ELF-1 (cell line): Measurements from ENCODE around the gene MYO9A.
"Not testable (repeated sequence)": the region's sequence is repeated elsewhere in the genome, so short reads cannot be mapped to it uniquely, and the experiment has no call there.

Source experiments
- DNase-seq: peaks from one replicate; pipeline ENCODE4 v3.0.0-alpha.2; 2016; ENCODE audit warnings: low read depth, low spot score

Gene MYO9A

DNA sequence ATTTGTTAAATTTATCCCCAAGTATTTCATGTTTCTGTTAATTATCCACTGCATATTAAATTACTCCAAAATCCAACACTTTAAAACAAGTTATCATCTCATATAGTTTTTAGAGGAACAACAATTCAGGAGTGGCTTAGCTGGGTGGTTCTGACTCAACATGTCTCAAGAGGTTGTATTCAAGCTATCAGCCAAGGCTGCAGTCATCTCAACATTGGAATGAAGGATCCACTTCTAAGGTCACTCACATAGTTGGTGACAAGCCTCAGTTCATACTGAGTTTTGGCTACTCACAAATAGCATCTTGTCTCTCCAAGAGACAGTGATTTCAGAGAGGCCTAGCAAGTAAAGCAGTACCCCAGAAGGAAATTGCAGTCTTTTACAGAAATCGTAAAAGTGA is 172.9 kb downstream of the MYO9A start:
- DNase-seq: no peak

DNA sequence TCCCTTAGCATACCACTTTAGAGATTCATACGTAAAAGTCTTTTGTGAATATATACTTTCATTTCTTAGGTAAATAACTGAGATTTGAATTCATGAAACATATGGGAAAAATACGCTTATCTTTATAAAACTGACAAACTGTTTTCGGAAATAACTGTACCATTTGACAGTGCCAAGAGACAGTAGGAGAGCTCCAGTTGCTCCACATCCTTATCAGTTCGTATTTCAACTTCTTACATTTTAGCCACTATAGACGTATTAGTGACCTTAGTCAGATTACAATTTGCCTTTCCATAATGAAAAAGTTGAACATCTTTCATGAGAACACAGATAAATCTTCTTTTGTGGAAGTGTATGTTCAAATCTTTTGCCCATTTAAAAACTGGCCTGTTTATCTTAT is 174.1 kb downstream of the MYO9A start:
- DNase-seq: no peak

- DNase-seq: no peak
These were observed 177.9 kb downstream of the MYO9A start for GRCh38 chr15:71939981-71940588.

GRCh38 chr15:71937650-71938311 is 180.2 kb downstream of the MYO9A start:
- DNase-seq: no peak

- no peak for DNase-seq
These were observed 183.5 kb downstream of the MYO9A start for GRCh38 chr15:71934446-71934845.

DNA sequence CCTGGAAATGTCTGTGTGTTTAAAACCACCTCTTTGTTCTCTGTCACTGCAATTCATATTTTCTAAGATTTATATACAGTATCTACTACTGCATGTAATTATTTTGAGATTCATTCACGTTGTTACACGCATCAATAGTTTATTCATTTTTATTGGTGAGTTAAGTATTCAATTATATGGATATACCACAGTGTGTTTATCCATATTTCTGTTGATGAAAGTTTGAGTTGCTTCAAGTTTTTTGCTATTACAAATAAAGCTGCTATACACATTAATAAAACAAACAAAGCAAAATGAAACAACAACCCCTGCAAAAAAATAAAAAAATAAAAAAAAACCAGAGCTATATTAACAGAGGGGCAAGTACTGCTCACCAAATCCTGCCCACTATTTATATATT is 185.3 kb downstream of the MYO9A start:
- no peak for DNase-seq

- no peak for DNase-seq
These were observed 186.7 kb downstream of the MYO9A start for GRCh38 chr15:71931261-71931660.

GRCh38 chr15:71925145-71925544 is 192.8 kb downstream of the MYO9A start:
- no peak for DNase-seq

GRCh38 chr15:71921191-71921590 is 196.8 kb downstream of the MYO9A start:
- no peak for DNase-seq

DNA sequence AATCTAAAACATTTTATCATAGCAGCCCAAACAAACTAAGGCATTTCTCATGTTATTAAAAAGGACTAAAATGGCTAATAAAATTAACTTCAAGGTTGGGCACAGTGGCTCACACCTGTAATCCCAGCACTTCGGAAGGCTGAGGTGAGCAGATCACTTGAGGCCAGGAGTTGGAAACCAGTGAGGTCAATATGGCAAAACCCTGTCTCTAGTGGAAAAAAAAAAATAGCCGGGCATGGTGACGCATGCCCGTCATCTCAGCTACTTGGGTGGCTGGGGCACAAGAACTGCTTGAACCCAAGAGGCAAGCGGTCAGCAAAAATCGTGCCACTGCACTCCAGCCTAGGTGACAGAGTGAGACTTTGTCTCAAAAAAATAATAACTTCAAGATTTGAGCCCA is 197.4 kb downstream of the MYO9A start:
- DNase-seq: no peak

- no peak for DNase-seq
These were observed 201.1 kb downstream of the MYO9A start for GRCh38 chr15:71916834-71917233.

DNA sequence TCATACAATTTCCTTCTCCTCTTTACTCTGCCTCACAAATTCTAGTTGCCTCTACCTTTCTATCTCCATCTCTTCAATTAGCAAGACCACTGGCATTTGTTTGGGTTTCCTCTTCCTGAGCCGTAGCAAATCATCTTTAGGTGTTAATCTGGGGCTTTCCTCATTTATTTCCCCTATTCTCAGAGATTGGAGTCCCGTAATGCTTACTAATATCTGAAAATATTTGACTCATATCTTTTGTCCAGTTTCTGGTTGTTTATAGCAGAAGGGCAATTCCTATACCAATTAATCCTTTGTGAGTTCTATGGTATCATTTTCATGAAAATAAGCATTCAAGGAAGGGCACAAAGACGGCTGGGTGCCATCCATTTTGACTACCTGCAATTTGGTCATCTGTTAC is 203.9 kb downstream of the MYO9A start:
- no peak for DNase-seq

GRCh38 chr15:71899674-71900073 is 218.3 kb downstream of the MYO9A start:
- no peak for DNase-seq

- DNase-seq: no peak
These were observed 224.3 kb downstream of the MYO9A start for GRCh38 chr15:71893691-71894090.

GRCh38 chr15:71892335-71892734 is 225.6 kb downstream of the MYO9A start:
- no peak for DNase-seq

DNA sequence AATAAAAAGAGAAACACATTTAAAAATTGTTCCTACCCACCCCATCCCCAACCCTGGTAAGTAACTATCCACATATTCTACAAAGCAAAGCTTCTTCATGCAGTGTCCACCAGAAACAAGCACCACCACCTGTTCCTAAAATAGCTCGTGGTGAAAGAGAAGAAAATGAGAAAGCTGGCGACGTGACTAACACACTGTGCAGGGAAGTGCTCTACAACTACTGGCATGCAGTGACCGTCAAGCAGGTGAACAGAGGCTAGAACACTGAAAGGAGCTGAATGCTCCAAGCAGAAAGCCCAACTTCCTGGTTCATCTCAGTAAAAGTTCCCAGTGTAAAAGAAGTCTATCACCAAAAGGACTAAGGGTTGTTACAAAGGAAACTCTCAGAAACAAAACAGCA is 226.9 kb downstream of the MYO9A start:
- DNase-seq: no peak

DNA sequence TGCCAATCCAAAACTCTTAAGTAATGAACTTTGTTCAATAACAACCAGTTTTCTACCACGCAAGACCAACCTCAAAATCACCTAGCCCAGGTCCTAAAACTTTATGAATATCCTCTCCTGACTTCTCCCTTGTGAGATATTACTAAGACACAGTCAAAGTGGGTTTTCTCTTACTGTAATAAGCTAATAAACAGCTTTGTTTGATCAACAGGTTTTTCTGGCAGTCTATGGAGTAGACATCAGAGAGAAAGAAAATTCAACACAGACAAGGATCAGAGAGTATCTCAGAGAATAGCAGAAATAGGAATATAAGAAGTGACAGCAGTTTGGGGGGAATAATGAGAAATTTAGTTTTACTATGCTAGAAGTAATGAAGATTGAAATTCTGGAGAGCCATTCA is 228.0 kb downstream of the MYO9A start:
- DNase-seq: no peak

- no peak for DNase-seq
These were observed 228.6 kb downstream of the MYO9A start for GRCh38 chr15:71889385-71889784.

DNA sequence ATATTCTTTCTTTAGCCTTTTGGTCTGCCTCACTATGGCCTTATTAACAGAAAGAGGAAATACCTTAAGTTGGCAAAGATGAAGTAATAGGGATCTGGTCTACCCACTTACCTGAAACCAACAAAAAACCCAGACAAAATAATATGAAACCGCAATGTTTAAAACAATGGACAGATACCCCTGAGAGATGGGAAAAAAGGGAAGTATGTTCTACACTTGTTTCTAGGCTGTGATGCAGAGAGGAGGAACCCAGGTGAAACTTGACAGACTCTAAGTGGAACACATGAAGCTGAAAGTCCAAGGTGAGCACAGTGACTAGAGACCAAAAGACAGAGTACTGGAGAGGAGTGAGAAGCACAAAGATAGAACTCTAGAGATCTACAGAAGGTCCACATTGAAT is 229.2 kb downstream of the MYO9A start:
- DNase-seq: no peak

DNA sequence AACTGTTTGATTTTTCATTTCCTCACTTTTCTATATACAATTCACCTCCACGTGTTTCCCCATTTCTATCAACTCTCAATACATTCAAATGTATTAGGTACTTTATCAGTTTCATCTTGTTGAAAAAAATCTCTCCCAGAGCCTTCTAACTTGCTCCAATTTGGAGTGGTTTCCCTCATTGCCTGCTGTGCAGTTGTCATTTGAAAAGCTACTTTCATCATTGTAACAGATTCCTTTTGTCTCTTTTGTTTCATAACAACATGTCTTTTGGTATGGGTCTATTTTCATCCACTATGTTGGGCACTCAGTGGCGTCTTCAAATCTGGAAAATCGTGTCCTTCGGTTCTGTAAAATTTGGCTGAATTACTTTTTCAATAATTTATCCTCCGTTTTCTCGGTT is 232.6 kb downstream of the MYO9A start:
- no peak for DNase-seq

DNA sequence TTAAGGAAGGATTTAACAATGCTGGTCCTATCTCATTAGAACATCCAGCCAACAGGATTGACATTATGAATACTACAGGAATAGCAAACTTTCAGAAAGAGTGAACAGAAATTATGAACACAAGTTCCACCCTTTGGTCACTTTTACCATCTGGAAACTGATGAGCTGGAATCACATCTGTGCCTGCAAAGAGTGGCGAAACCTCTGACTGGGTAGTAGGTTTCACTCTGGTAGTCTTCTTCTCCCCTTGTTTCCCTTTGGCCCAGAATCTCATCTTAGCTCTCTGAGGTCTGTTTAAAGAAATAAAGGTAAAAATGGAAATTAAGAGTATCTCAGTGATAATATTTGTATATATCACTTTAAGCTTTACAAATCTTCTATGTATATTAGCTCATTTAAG is 234.5 kb downstream of the MYO9A start:
- DNase-seq: no peak

DNA sequence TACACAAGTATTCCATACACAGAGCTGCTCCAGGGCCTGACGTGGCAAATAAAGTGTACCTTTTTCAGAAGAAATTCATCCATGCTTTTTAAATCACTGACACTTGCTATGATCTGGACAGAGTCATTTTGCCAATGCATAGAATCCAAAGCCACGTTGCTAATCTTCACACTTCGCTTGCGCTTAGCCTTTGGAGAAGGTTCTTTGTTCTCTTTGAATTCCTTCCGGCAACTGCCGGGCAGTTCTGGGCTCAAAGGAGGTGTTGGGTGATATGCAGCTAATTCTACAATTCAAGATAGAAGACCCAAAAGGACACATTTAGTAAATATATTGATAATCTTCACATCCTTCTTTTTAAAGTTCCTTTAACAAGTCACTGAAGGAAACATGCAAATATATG is 237.7 kb downstream of the MYO9A start:
- no peak for DNase-seq

DNA sequence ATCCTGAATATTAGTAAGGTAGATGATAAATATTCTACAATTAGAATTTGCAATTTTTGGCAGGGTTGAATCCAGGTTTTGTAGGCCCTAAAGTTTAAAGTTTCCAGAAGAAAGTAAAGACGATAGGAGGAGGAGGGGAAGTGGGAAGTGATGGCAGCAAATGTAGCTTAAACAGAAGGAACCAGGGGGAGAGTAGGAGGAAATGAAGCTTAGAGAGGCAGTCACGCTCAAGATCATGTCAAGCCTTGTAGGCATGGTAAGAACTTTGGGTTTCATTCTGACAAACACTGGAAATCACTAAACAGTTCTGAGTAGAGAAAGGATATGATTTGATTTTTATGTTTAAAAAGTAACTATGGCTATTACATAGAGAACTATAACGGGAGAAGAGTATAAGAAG is 243.7 kb downstream of the MYO9A start:
- DNase-seq: no peak

GRCh38 chr15:71858232-71858631 is 259.7 kb downstream of the MYO9A start:
- DNase-seq: not testable (repeated sequence)
